BE2C (cell line): ENCODE measurements around the gene MBD5.

ENCODE experiments used
- DNase-seq: peaks from one replicate; pipeline ENCODE4 v3.0.0-alpha.2; 2020
- H3K27me3 ChIP-seq: fragments of 250-450 bp; sonication (Bioruptor Pico); 2 replicates; pipeline ENCODE4 v1.5.1; 2020; ENCODE audit warnings: mild to moderate bottlenecking
- H3K36me3 ChIP-seq: fragments of 250-450 bp; sonication (Bioruptor Pico); 2 replicates; pipeline ENCODE4 v1.5.1; 2020; ENCODE audit warnings: mild to moderate bottlenecking
- H3K4me1 ChIP-seq: fragments of 250-450 bp; sonication (Bioruptor Pico); 2 replicates; pipeline ENCODE4 v1.5.1; 2020
- H3K4me3 ChIP-seq: 2 replicates; pipeline ENCODE4 v1.5.1; 2011; ENCODE audit warnings: low read depth, low read length
- H3K9me3 ChIP-seq: fragments of 250-450 bp; sonication (Bioruptor Pico); 2 replicates; pipeline ENCODE4 v1.5.1; 2020
- TF ChIP-seq, protein P1 (sequence below): IDR thresholded peaks from 2 replicates; pipeline ENCODE4 v1.5.1; 2012; ENCODE audit warnings: mild to moderate bottlenecking, low read depth, low read length

Gene MBD5

GRCh38 chr2:148046802-148047201, 25.9 kb downstream of the MBD5 start:
- TF ChIP-seq, protein P1, sequence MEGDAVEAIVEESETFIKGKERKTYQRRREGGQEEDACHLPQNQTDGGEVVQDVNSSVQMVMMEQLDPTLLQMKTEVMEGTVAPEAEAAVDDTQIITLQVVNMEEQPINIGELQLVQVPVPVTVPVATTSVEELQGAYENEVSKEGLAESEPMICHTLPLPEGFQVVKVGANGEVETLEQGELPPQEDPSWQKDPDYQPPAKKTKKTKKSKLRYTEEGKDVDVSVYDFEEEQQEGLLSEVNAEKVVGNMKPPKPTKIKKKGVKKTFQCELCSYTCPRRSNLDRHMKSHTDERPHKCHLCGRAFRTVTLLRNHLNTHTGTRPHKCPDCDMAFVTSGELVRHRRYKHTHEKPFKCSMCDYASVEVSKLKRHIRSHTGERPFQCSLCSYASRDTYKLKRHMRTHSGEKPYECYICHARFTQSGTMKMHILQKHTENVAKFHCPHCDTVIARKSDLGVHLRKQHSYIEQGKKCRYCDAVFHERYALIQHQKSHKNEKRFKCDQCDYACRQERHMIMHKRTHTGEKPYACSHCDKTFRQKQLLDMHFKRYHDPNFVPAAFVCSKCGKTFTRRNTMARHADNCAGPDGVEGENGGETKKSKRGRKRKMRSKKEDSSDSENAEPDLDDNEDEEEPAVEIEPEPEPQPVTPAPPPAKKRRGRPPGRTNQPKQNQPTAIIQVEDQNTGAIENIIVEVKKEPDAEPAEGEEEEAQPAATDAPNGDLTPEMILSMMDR: no peak
- Histone ChIP-seq H3K27me3 (no peaks in the 10 kb centered on the region), H3K4me3 (no peak overlapping the region), H3K36me3 (no peaks in the 10 kb centered on the region), H3K4me1 (no peaks in the 10 kb centered on the region), H3K9me3 (no peaks in the 10 kb centered on the region)
- no peak for DNase-seq

- Histone ChIP-seq H3K4me3 (no peak overlapping the region), H3K36me3 (no peaks in the 10 kb centered on the region), H3K27me3 (no peaks in the 10 kb centered on the region), H3K9me3 (no peaks in the 10 kb centered on the region), H3K4me1 (no peaks in the 10 kb centered on the region)
- TF ChIP-seq, protein P1: no peak
- DNase-seq: no peak
Observed at GRCh38 chr2:148048475-148049221, 27.8 kb downstream of the MBD5 start.

- TF ChIP-seq, protein P1: no peak
- H3K4me3 ChIP-seq: no peak overlapping the region
- no peaks in the 10 kb centered on the region for H3K36me3 ChIP-seq
- no peaks in the 10 kb centered on the region for H3K4me1 ChIP-seq
- no peaks in the 10 kb centered on the region for H3K27me3 ChIP-seq
- no peaks in the 10 kb centered on the region for H3K9me3 ChIP-seq
- no peak for DNase-seq
Observed at GRCh38 chr2:148049284-148049683, 28.4 kb downstream of the MBD5 start.

- TF ChIP-seq, protein P1: no peak
- DNase-seq: no peak
- Histone ChIP-seq H3K9me3 (no peaks in the 10 kb centered on the region), H3K4me1 (no peaks in the 10 kb centered on the region), H3K27me3 (no peaks in the 10 kb centered on the region), H3K4me3 (no peak overlapping the region), H3K36me3 (no peaks in the 10 kb centered on the region)
Observed at GRCh38 chr2:148052687-148053086, 31.8 kb downstream of the MBD5 start.

- DNase-seq: no peak
- Histone ChIP-seq H3K4me1 (no peaks in the 10 kb centered on the region), H3K36me3 (no peaks in the 10 kb centered on the region), H3K4me3 (no peak overlapping the region), H3K9me3 (no peaks in the 10 kb centered on the region), H3K27me3 (no peaks in the 10 kb centered on the region)
- TF ChIP-seq, protein P1: no peak
Observed at GRCh38 chr2:148058641-148059040, 37.8 kb downstream of the MBD5 start.

GRCh38 chr2:148063633-148064032, 42.7 kb downstream of the MBD5 start:
- Histone ChIP-seq H3K9me3 (no peaks in the 10 kb centered on the region), H3K4me1 (no peaks in the 10 kb centered on the region), H3K4me3 (no peak overlapping the region), H3K36me3 (no peaks in the 10 kb centered on the region), H3K27me3 (no peaks in the 10 kb centered on the region)
- DNase-seq: no peak
- TF ChIP-seq, protein P1: no peak
